ENCODE data around the gene DBN1. TPM values are rescaled to one million over a fixed set of nuclear protein-coding genes. Genes with fewer than 3 reads are reported as not detected.

DBN1 gene
- total RNA-seq, 1 donor from 2014 or later: 113 TPM

DNA sequence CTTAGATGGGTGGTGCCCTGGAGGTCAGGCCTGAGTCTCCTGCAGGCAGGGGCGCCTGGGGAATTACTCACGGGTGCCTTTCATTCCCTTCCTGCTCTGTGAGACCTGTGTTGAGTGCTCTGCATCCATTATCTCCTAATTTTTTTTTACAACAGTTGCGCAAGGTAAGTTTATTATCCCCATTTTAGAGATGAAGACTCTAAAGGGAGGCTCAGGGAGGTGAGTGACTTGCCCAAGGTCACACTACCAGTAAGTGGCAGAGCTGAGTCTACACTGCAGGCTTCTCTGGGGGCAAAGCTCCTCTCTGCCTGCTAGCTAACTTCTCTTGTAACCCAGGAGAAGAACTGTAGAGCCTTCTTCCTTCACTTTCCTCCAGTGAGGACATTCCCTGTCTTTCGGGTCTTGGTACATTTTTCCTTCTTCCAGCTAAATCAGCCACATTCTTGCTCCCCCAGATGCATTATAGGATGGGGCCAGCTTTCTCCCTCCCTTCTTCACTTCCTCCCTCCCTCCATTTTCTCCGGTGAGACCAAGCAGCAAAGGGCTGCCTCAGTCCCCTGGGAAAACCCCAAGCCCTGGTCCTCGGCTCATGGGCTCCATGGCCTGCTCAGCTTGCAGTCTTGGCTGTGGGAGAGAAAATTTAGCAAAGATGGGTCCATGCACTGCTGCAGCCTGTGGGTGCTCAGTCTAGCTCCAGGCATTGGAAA lies 25.0 kb downstream of the DBN1 start:
- H3K4me3 ChIP-seq: no peak overlapping the region
- H3K4me2 ChIP-seq: peak overlapping the region; percentile 80
- H3K9ac ChIP-seq: no peak overlapping the region
- TF ChIP-seq EZH2 (IDR thresholded peaks at IDR 0.05) (no peak), EZH2phosphoT487 (IDR thresholded peaks at IDR 0.05) (no peak)
- TF ChIP-seq, protein P1, sequence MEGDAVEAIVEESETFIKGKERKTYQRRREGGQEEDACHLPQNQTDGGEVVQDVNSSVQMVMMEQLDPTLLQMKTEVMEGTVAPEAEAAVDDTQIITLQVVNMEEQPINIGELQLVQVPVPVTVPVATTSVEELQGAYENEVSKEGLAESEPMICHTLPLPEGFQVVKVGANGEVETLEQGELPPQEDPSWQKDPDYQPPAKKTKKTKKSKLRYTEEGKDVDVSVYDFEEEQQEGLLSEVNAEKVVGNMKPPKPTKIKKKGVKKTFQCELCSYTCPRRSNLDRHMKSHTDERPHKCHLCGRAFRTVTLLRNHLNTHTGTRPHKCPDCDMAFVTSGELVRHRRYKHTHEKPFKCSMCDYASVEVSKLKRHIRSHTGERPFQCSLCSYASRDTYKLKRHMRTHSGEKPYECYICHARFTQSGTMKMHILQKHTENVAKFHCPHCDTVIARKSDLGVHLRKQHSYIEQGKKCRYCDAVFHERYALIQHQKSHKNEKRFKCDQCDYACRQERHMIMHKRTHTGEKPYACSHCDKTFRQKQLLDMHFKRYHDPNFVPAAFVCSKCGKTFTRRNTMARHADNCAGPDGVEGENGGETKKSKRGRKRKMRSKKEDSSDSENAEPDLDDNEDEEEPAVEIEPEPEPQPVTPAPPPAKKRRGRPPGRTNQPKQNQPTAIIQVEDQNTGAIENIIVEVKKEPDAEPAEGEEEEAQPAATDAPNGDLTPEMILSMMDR (IDR thresholded peaks at IDR 0.05): no peak
- H3K9me3 Mint-ChIP-seq: no peaks in the 10 kb centered on the region
- H3K27me3 Mint-ChIP-seq (ENCODE audit: insufficient read depth, low read depth): peaks cover 25% of the 10 kb centered on the region
- H3K79me2 ChIP-seq (ENCODE audit: low read depth): peaks cover 4% of the 10 kb centered on the region
- H3K4me1 ChIP-seq: peaks cover 17% of the 10 kb centered on the region
- no peak overlapping the region for H2AFZ ChIP-seq (replicated peaks)
- peaks cover 31% of the 10 kb centered on the region for H4K20me1 ChIP-seq (ENCODE audit: low read depth)
- no peak for DNase-seq (ENCODE audit: low spot score)
- H3K36me3 Mint-ChIP-seq: peaks cover 6% of the 10 kb centered on the region
- no peak overlapping the region for H3K27ac ChIP-seq
- H3K27ac Mint-ChIP-seq: peak overlapping the region; percentile 92
- peaks cover 59% of the 10 kb centered on the region for H3K4me1 Mint-ChIP-seq
- peak overlapping the region; percentile 75 for H3K4me3 Mint-ChIP-seq
- H3F3A ChIP-seq (ENCODE audit: low read depth): peaks cover 53% of the 10 kb centered on the region
- H3K9me3 ChIP-seq (ENCODE audit: low read depth): no peaks in the 10 kb centered on the region
- no peaks in the 10 kb centered on the region for H3K36me3 ChIP-seq
- H3K27me3 ChIP-seq: no peaks in the 10 kb centered on the region

DNA sequence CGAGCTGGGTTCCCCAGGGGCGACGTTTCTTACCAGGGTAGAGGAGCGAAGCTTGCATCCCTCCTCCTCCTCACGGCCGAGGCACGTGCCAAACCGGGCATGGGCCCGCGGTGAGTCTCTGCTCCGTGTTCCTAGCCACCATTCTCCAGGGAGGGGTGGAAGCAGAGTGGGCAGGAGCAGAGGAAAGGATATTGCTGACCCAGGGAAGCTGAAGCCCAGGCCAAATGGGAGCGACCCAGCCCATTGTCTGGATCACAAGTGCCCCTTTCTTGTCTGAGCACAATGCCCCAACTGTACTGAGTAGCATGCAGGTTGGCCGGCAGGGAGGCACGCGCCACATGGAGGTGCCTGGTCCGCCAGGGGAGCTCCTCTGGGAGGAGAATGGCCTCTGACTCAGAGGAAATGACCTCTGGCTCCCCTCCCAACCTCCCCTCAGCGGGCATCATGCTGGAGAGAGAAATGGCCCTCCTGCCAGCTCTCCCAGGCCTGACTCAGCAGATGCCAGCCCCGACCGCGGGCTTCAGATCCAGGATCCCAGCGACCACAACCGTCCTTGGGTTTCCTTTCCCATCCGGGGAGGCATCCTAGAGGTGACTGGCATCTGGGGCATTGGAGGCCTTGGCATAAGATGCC lies 25.7 kb downstream of the DBN1 start:
- H3K4me1 ChIP-seq: peaks cover 17% of the 10 kb centered on the region
- no peaks in the 10 kb centered on the region for H3K79me2 ChIP-seq (ENCODE audit: low read depth)
- DNase-seq (ENCODE audit: low spot score): peak; percentile 85
- peak overlapping the region; percentile 80 for H3K4me2 ChIP-seq
- no peak overlapping the region for H3K27ac ChIP-seq
- H2AFZ ChIP-seq (replicated peaks): no peak overlapping the region
- peaks cover 25% of the 10 kb centered on the region for H4K20me1 ChIP-seq (ENCODE audit: low read depth)
- H3K9ac ChIP-seq: no peak overlapping the region
- peaks cover 49% of the 10 kb centered on the region for H3F3A ChIP-seq (ENCODE audit: low read depth)
- H3K9me3 ChIP-seq (ENCODE audit: low read depth): no peaks in the 10 kb centered on the region
- H3K4me3 Mint-ChIP-seq: peak overlapping the region; percentile 75
- peaks cover 53% of the 10 kb centered on the region for H3K4me1 Mint-ChIP-seq
- H3K36me3 Mint-ChIP-seq: peaks cover 6% of the 10 kb centered on the region
- TF ChIP-seq EZH2phosphoT487 (IDR thresholded peaks at IDR 0.05) (no peak), EZH2 (IDR thresholded peaks at IDR 0.05) (no peak)
- TF ChIP-seq, protein P1 (IDR thresholded peaks at IDR 0.05): no peak
- peaks cover 18% of the 10 kb centered on the region for H3K27me3 Mint-ChIP-seq (ENCODE audit: insufficient read depth, low read depth)
- H3K36me3 ChIP-seq: no peaks in the 10 kb centered on the region
- peak overlapping the region; percentile 42 for H3K27ac Mint-ChIP-seq
- no peaks in the 10 kb centered on the region for H3K9me3 Mint-ChIP-seq
- H3K27me3 ChIP-seq: no peaks in the 10 kb centered on the region
- H3K4me3 ChIP-seq: peak overlapping the region; percentile 93

DNA sequence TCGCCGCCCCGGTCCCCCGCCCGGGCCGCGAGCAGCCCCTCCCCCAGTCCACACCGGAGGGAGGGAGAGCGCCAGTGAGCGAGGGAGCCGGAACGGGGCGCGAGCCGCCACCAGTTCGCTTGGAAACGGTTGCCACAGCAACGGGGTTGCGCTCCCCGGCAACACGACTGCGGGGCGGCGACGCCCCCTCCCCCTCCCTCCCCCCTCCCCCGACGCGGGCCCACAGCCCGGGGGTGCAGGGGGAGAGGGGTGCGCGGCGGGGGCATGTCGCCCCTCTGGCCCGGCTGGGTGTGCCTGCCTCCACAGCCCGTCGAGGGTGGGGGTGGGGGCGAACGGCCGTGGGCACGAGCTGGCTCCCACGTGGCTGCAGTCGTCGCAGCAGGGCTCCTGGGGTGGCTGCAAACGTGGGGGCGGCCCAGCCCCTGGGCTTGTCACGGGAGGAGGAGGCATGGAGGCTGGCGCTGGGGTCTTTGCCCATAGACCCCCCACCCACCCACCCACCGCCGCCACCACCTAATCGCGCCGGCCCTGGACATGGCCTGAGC lies 26.3 kb downstream of the DBN1 start:
- DNase-seq (ENCODE audit: low spot score): peak; percentile 94
- Mint-ChIP-seq H3K27ac (no peak overlapping the region), H3K27me3 (ENCODE audit: insufficient read depth, low read depth) (peaks cover 14% of the 10 kb centered on the region), H3K4me3 (peak overlapping the region; percentile 71), H3K36me3 (peaks cover 4% of the 10 kb centered on the region), H3K4me1 (peaks cover 48% of the 10 kb centered on the region), H3K9me3 (no peaks in the 10 kb centered on the region)
- peaks cover 19% of the 10 kb centered on the region for H4K20me1 ChIP-seq (ENCODE audit: low read depth)
- TF ChIP-seq EZH2 (IDR thresholded peaks at IDR 0.05) (no peak), EZH2phosphoT487 (IDR thresholded peaks at IDR 0.05) (no peak)
- TF ChIP-seq, protein P1 (IDR thresholded peaks at IDR 0.05): no peak
- no peak overlapping the region for H3K27ac ChIP-seq
- H3K4me2 ChIP-seq: peak overlapping the region; percentile 80
- H3K9ac ChIP-seq: no peak overlapping the region
- H3K4me1 ChIP-seq: peaks cover 17% of the 10 kb centered on the region
- no peaks in the 10 kb centered on the region for H3K36me3 ChIP-seq
- peaks cover 43% of the 10 kb centered on the region for H3F3A ChIP-seq (ENCODE audit: low read depth)
- H2AFZ ChIP-seq (replicated peaks): peak overlapping the region; percentile 57
- H3K4me3 ChIP-seq: peak overlapping the region; percentile 93
- no peaks in the 10 kb centered on the region for H3K79me2 ChIP-seq (ENCODE audit: low read depth)
- no peaks in the 10 kb centered on the region for H3K9me3 ChIP-seq (ENCODE audit: low read depth)
- H3K27me3 ChIP-seq: no peaks in the 10 kb centered on the region
